Measurements from ENCODE around the gene AADACL4.

DNA sequence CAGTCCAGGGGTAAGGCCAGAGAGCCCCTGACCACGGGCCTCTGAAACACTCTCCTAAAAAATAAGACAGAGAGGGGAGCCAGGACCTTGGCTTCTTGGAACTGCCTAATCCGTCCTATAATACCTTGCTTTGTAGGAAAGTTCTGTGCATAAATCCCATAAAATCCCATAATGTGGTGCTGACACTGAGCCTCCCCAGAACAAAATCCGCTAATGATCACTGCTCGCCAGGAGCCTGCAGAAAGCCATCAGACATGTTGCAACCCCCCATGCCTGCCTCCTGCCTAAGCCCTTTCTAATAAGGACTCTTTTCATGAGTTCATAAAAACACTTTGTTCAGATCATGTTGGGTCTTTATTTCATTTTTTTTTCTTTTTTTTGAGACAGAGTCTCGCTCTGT, 16.6 kb upstream of the AADACL4 start:
- TF ChIP-seq CTCF (IDR thresholded peaks at IDR 0.05) (no peak), POLR2A (IDR thresholded peaks at IDR 0.05) (no peak)
